Immature natural killer cell (primary cell): Measurements from ENCODE around the gene SPATA31A7. TPM values are rescaled to one million over a fixed set of nuclear protein-coding genes. Genes with fewer than 3 reads are reported as not detected.
"Not testable (repeated sequence)": the region's sequence is repeated elsewhere in the genome, so short reads cannot be mapped to it uniquely, and the experiment has no call there.

ENCODE experiments used
- DNase-seq, 3 donors: peaks; one replicate each; pipeline ENCODE4 v3.0.0; 2022; ENCODE audit warnings: mixed read lengths in 1 of 3
- H3K27ac Mint-ChIP-seq, 6 donors: one replicate each; pipeline ENCODE4 v1.8.0; 2020; ENCODE audit warnings: mixed read lengths in 6 of 6, mild to moderate bottlenecking in 5 of 6, inconsistent platforms in 4 of 6, moderate library complexity in 3 of 6
- H3K27me3 Mint-ChIP-seq, 3 donors: one replicate each; pipeline ENCODE4 v1.8.0; 2020 to 2021; ENCODE audit warnings: low read depth in 3 of 3, mild to moderate bottlenecking in 3 of 3, mixed read lengths in 3 of 3, moderate library complexity in 3 of 3, inconsistent platforms in 1 of 3
- H3K36me3 Mint-ChIP-seq, 3 donors: one replicate each; pipeline ENCODE4 v1.8.0; 2020; ENCODE audit warnings: mixed read lengths in 3 of 3, inconsistent platforms in 2 of 3, mild to moderate bottlenecking in 2 of 3
- H3K4me1 Mint-ChIP-seq, 2 donors: one replicate each; pipeline ENCODE4 v1.8.0; 2020; ENCODE audit warnings: inconsistent platforms in 2 of 2, mild to moderate bottlenecking in 2 of 2, mixed read lengths in 2 of 2, moderate library complexity in 1 of 2
- H3K4me3 Mint-ChIP-seq, 5 donors: one replicate each; pipeline ENCODE4 v1.8.0; 2020; ENCODE audit warnings: mild to moderate bottlenecking in 5 of 5, mixed read lengths in 5 of 5, inconsistent platforms in 3 of 5, moderate library complexity in 3 of 5
- H3K9me3 Mint-ChIP-seq, 6 donors: one replicate each; pipeline ENCODE4 v1.8.0; 2020; ENCODE audit warnings: mild to moderate bottlenecking in 6 of 6, mixed read lengths in 6 of 6, inconsistent platforms in 4 of 6, moderate library complexity in 3 of 6
- polyA plus RNA-seq, 3 donors: library from polyadenylated mRNA; unstranded; fragments of 300-500 nt; fragmentation: Illumina TruSeq; gene quantifications; one replicate each; pipeline ENCODE4 v1.2.3, GENCODE V29; 2021

The SPATA31A7 gene
- not detected for polyA plus RNA-seq

DNA sequence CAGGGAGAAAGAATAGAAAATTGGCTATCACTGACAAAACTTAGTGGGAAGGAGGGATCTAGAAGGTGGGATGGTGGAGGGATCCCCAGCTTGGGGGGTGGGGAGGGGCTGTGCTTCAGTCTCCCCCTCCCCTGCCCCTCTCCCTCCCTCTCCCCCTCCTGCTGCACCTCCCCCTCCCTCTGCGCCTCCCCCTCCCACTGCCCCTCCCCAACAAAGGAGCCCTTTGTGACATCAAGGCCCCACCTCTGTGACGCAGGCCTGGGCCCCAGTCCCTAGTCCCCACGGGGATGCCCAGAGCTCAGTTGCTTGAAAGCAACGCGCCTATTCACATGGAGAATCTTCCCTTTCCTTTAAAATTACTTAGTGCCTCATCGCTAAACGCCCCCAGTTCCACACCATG lies at the start of gene SPATA31A7:
SPATA31A7 (plus strand) TSS at position 301 of the 400 bp plus-strand sequence; CDS start at position 330, 29 bp downstream.
- H3K9me3 Mint-ChIP-seq, H3K4me3 Mint-ChIP-seq, H3K27ac Mint-ChIP-seq, H3K4me1 Mint-ChIP-seq, H3K36me3 Mint-ChIP-seq, DNase-seq, H3K27me3 Mint-ChIP-seq: not testable (repeated sequence)

DNA sequence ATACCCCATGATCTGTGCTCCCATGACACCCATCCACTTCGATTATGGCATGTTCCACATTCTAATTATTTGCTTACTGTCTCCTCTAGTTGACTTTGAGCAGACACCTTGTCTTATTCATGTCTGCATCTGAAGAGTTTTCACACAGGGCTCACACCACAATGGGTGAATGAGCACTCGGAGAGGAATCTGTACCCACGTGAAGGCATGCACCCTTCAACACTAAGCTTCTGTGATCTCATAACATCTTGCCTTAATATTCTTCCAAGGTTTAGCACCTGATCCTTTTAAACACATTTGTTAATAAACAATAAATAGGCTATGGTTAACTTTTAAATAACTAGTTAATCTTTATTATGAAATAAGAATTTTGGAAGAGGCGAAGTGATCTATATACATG lies 36.6 kb downstream of the SPATA31A7 start:
- not testable (repeated sequence) for DNase-seq, H3K36me3 Mint-ChIP-seq, H3K27ac Mint-ChIP-seq, H3K4me3 Mint-ChIP-seq, H3K9me3 Mint-ChIP-seq, H3K4me1 Mint-ChIP-seq, H3K27me3 Mint-ChIP-seq
